CD4-positive, alpha-beta T cell treated with Interleukin-15 for 4 hours (primary cell): ENCODE measurements around the gene CACNA2D3.

Experiments used
- DNase-seq: peaks from one replicate; pipeline ENCODE4 v3.0.0-alpha.2; 2020; ENCODE audit warnings: low spot score

Gene CACNA2D3

DNA sequence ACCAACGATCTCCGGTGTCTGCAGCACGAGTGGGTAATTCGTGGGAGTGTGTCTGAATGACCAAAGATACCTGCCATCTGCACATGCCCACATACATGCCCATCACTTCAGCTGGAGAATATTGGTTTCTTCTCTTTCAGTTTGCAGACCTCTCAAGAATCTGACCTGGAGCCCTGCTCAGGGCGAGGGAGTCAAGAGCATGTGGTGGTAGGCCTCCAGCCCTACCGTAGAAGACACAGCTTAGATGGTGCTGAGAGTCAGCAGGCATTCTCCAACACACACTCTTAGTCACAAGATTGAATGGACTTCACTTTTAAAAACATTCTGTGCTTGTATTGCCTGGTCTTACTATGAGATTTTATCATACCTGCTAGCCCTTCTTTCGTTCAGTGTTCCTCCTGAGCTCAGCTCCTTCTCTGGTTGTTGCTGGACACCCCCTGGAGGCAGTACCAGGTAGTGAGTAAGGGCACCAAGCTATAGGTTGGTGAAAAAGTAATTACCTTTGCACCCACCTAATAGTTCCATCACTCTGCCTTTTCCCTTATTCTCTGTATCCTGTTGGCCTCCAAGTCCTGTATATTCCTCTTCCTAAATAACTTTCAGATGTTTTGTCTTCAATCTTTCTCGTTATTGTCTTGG is 252.0 kb downstream of the CACNA2D3 start:
- no peak for DNase-seq

- no peak for DNase-seq
These were observed 253.9 kb downstream of the CACNA2D3 start for GRCh38 chr3:54376142-54376807.

GRCh38 chr3:54376939-54377578 is 254.7 kb downstream of the CACNA2D3 start:
- DNase-seq = no peak

DNA sequence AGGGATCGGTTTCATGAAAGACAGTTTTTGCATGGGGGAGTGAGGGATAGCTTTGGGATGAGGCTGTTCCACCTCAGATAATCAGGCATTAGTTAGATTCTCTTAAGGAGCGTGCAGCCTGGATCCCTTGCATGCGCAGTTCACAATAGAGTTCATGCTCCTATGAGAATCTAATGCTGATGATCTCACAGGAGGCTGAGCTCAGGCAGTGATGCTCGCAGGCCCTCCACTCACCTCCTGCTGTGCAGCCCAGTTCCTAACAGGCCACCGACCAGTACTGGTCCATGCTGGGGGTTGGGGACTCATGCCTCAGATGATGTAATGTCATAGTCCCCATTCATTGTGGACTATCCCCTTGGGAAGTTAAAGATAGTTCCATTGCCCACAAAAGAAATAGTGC is 255.8 kb downstream of the CACNA2D3 start:
- no peak for DNase-seq

DNA sequence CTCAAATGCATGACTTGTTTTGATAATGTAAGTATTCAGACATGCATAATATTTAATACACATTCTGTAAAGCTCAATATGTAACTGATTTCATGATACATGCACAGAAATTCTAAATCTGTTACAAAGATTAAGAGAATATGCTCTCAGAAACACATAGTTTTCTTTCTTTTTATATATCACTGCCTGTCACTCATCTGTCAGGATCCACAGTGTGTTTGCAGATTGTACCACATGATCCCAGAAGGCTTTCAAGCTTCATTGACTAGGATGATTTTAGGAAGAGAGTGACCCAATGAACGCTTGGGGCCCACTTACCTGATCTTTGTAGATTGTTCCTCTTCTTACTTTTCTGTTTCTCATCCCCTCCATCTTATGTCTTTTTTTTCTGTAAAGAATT is 261.9 kb downstream of the CACNA2D3 start:
- no peak for DNase-seq

DNA sequence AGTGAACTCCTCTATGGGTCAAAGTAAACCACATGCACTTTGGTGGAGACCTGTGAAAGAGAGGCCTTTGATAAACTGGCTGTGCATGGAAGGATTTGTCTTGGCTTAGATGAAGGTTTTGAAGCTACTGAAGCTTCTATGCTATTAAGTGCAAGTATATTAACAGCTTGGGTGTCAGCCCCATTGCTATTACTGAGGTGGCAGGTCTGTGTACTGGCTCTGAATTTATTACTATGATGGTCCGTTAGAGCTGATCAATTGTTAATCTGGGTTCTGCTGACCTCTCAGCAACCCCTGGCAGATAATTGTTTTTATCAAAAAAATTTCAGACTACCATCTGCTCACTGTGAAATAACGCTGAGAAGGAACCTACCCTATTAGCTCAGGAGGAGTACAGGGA is 268.2 kb downstream of the CACNA2D3 start:
- DNase-seq = no peak

DNA sequence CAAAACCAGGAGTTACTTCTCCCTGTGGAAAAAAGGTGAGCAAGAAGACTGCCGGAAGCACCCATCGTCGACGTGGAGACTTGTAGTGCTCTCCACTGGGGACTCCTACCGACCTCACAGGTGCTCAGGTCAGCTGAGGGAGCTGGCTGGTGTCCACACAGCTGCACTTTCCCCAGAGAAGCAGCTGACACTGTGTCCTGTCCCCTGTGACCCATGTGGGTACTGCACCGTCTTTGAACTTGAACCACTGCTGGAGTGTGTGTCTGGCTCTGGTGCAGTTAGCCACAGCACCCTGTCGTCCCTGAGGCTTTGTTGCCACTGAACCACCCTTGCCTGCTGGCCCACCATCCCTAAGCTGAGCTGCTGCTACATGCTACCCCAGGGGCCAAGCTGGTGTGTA is 270.8 kb downstream of the CACNA2D3 start:
- DNase-seq = no peak

DNA sequence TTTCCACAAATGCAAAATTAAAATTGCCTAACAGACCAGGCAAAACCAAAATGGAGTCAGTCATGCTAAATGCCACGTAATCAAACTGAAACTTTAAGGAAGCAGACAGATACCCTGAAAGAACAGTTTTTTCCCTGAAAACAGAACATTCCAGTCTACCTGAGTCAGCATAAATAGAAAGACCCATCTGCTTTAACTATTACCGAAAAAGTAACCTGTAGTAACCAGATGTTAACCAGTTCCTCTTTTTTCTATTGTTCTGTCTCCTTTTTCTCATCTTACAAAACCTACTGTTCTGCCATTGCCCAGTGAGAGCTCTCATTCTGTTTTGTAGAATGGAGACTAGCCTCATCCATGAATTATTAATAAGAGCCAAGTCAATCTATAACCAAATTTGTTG is 286.0 kb downstream of the CACNA2D3 start:
- DNase-seq = no peak

GRCh38 chr3:54421943-54422342 is 299.6 kb downstream of the CACNA2D3 start:
- no peak for DNase-seq

DNA sequence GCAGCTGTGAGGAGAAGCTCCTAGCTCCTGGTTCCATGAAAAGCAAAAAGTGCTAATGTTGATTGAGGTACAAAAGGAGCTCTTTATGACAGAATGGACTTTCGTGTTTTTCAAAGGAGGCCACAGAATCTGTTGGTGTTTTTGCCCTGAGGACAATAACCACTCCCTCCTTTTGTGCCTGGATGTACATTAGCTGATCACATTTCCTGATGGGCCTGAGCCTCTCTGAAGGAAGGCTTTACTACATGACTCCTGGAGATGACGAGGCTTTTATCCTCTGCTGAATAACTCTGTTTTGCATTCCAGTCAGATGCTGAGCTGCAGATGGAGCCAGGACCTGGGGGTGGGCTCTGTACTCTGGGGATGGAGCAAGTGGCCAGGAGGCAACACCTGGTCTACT is 301.9 kb downstream of the CACNA2D3 start:
- DNase-seq = no peak

GRCh38 chr3:54426381-54426780 is 304.0 kb downstream of the CACNA2D3 start:
- no peak for DNase-seq

- DNase-seq = no peak
These were observed 305.1 kb downstream of the CACNA2D3 start for GRCh38 chr3:54427501-54427900.

DNA sequence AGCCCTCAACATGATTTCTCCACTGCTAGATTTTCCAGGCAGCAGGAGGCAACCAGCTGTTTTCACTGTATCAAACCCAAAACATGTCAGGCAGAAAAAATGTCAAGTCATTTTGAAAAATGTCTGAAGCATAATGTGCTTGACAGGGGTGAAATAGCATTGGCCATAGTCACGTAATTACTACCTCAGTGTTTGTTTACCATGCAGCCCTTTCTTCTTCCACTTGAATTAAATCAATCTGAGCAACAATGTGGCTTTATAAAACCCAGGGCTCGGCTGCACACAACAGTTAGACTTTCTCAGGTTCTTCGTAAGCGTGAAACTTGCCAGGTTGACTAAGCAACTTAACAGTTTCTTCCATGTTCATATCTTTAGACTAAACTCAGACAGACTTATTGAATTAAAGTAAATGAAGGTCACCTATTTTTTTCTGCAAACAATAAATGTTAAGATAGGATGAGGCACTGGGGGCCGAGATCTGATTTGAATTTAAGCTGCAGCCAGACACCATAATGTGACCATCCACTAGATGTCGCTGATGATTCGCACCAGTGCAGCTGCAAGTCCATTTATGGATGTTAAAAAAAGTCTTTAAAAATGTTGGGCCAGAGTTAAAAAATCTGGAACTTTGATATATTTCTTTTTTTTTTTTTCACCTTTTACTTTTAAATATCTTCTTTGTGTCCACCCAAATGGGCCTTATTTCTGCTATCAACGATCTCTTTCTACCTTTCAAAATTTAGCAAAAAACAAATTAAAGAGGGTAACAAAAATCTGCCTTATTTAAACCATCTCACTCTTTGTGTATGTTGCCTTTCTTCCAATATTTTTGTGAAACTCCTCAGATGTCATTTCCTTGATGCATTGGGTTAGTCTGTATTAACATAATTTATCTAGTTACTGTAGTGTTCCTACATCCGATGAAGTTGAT is 305.9 kb downstream of the CACNA2D3 start:
- peak; percentile 6 for DNase-seq

GRCh38 chr3:54432975-54433374 is 310.6 kb downstream of the CACNA2D3 start:
- no peak for DNase-seq

GRCh38 chr3:54433846-54434245 is 311.5 kb downstream of the CACNA2D3 start:
- DNase-seq = no peak

DNA sequence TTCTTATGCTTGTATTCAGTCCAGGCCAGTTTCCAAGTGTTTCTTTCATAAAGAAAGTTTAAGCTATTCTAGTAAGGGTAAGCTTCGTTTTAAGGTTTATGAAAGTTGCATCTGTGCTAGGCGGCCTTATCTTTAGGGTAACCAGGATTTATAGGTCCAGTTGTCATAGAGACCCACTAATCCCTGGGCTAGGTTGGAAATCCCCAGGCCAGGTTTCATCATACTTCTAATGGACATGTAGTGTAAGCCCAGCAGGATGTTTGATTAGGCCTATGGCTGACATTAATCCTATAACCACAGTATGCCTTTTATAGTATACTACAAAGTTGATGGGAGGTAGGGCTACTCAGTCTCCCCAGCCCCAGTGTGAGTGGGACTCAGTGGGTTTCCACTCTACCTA is 312.4 kb downstream of the CACNA2D3 start:
- no peak for DNase-seq

GRCh38 chr3:54437271-54437670 is 314.9 kb downstream of the CACNA2D3 start:
- no peak for DNase-seq

- no peak for DNase-seq
These were observed 321.3 kb downstream of the CACNA2D3 start for GRCh38 chr3:54443561-54444161.

GRCh38 chr3:54445630-54446029 is 323.3 kb downstream of the CACNA2D3 start:
- DNase-seq = no peak

DNA sequence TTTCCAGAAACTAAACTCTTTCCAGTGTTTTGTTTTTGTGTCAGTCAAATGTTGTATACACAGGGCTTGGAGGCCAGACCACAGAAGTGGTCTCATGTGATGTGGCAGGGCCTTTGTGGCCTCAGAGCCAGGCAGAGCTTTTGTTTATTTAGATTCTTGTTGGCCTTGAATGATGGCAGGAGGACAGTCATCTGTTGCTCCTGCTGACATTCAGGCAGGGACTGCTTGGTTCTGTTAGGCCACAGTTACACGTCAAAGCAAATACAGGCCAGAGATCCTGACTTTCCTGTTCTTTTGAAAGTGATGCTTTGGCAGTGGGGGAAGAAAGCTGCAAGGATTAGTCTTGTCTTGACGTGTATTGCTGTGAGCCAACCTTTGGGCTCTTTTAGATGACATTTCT is 325.1 kb downstream of the CACNA2D3 start:
- no peak for DNase-seq

GRCh38 chr3:54454806-54455205 is 332.5 kb downstream of the CACNA2D3 start:
- no peak for DNase-seq

DNA sequence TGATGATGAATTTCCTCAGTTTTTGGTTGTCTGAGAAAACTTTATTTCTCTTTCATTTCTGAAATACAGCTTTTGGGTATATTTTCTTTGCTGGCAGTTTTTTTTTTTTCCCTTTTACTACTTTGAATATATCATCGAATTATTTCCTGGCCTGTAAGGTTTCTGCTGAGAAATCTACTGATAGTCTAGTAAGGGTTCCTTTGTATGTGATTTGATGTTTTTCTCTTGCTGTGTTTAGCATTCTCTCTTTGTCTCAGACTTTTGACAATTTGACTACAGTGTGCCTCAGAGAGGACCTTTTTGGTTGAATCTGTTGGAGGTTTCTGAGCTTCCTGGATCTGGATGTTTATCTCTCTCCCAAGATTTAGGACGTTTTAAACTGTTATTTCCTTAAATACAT is 336.0 kb downstream of the CACNA2D3 start:
- no peak for DNase-seq
